Psoas muscle (tissue), 8 donors: Measurements from ENCODE around the gene PRR36. TPM values are rescaled to one million over a fixed set of nuclear protein-coding genes. Genes with fewer than 3 reads are reported as not detected.
A peak's percentile ranks its signal among the peaks of the same experiment; 100 is the strongest.

Experiments used
- ATAC-seq, 4 donors: fragments of 200-7000 bp; cut with Tn5 transposase; one replicate each; pipeline ENCODE4 v1.9.1; 2020; ENCODE audit warnings: moderate library complexity in 3 of 4, mild to moderate bottlenecking in 2 of 4
- DNase-seq, 2 donors: peaks; one replicate each; pipeline ENCODE4 v3.0.0-alpha.2; 2020
- H3K27ac ChIP-seq: fragments of 200-600 bp; one replicate; pipeline ENCODE4 v1.8.0; 2022
- H3K27me3 ChIP-seq, 3 donors: fragments of 200-600 bp in 1 of 3; one replicate each; pipeline versions ENCODE4 v1.6.1 to v1.8.0; 2013 to 2022; ENCODE audit warnings: low read length in 2 of 3, mild to moderate bottlenecking in 2 of 3, moderate library complexity in 1 of 3; ENCODE audit not compliant: insufficient read depth in 3 of 3
- H3K36me3 ChIP-seq, 2 donors: fragments of 200-600 bp in 1 of 2; one replicate each; pipeline versions ENCODE4 v1.6.1 to v1.8.0; 2013 to 2022; ENCODE audit warnings: low read depth in 1 of 2, mild to moderate bottlenecking in 1 of 2, moderate library complexity in 1 of 2; ENCODE audit not compliant: insufficient read depth in 1 of 2
- H3K4me1 ChIP-seq: fragments of 200-600 bp; one replicate; pipeline ENCODE4 v1.8.0; 2022
- H3K4me3 ChIP-seq: fragments of 200-600 bp; one replicate; pipeline ENCODE4 v1.8.0; 2022; ENCODE audit warnings: mild to moderate bottlenecking
- H3K9me3 ChIP-seq: fragments of 200-600 bp; one replicate; pipeline ENCODE4 v1.8.0; 2022
- CTCF ChIP-seq: fragments of 200-600 bp; IDR thresholded peaks from one replicate; pipeline ENCODE4 v1.8.0; 2022; ENCODE audit warnings: antibody characterized with exemption
- WGBS, 3 donors: extraction: QIAGEN DNeasy Blood & Tissue Kit; methylation state at CpG; one replicate each; pipeline versions ENCODE4 v1.1.6 to v1.1.7; 2013; 5-methylcytosine and 5-hydroxymethylcytosine counted together
- intact Hi-C, 2 donors: fragments of 100-400 bp; cut with DNase I; formaldehyde crosslinking; loops; one replicate each; pipeline versions ENCODE4 v1.11.0 to v1.14.2; 2022
- polyA plus RNA-seq, 3 donors: library from polyadenylated mRNA; stranded (reverse); fragments of 200-250 nt; gene quantifications; one replicate each; pipeline ENCODE4 v1.2.3, GENCODE V29; 2013
- total RNA-seq, 4 donors: library from RNA; stranded (reverse); fragmentation: NEBNext Ultra II Directional in 2 of 4; extraction: Animal tissue kit (Norgen Biotek cat#: 25700) in 2 of 4; gene quantifications; one replicate each; pipeline versions ENCODE4 v1.2.1 to v1.2.4, GENCODE V29; 2021 to 2023
- donor health status: healthy with polysubstance abuse.
- donor health status: DM: no; HTN: no; CAD: no; lungs with moderate emphysema.
- donor health status: Bipolar disorder and iron deficiency.
- donor health status: healthy.
- donor health status: DM: yes; HTN: yes; CAD: no.
- donor health status: DM: no; HTN: no; CAD: no.
- donor health status: DM: no; HTN: no; CAD: no.
- donor health status: DM: yes; HTN: yes; CAD: no.

Gene PRR36
- total and polyA plus RNA-seq, 7 donors: not detected

GRCh38 chr19:7917267-7918061 lies 43.3 kb upstream of the PRR36 start:
- H3K9me3 ChIP-seq: no peaks in the 10 kb centered on the region
- H3K4me1 ChIP-seq: peaks cover 24% of the 10 kb centered on the region
- peaks cover 0 to 14% (median 5%) of the 10 kb centered on the region in 3 donors for H3K27me3 ChIP-seq
- WGBS, 3 donors: 2 to 7% (median 4%) methylated on average over 42 to 71 of the region's 71 CpGs
- ATAC-seq (peak in 3 of 4 donors; percentile 12 to 30 (median 28)), DNase-seq (peak in 1 of 2 donors; percentile 77)
- peak overlapping the region; percentile 75 for H3K27ac ChIP-seq
- H3K36me3 ChIP-seq: peaks cover 2 to 14% of the 10 kb centered on the region in 2 donors
- intact Hi-C loops: no loop called here
- peak; percentile 49 for TF ChIP-seq CTCF
- H3K4me3 ChIP-seq: peak overlapping the region; percentile 82

GRCh38 chr19:7916955-7917266 lies 42.7 kb upstream of the PRR36 start:
- WGBS, 3 donors: 7 to 11% (median 8%) methylated on average over 12 of the region's 12 CpGs
- Histone ChIP-seq H3K4me3 (peak overlapping the region; percentile 82), H3K9me3 (no peaks in the 10 kb centered on the region), H3K4me1 (peaks cover 24% of the 10 kb centered on the region), H3K27me3 (peaks cover 0 to 14% (median 5%) of the 10 kb centered on the region in 3 donors), H3K27ac (peak overlapping the region; percentile 75), H3K36me3 (peaks cover 0 to 14% of the 10 kb centered on the region in 2 donors)
- ATAC-seq: no peak
- intact Hi-C loops: no loop called here
- DNase-seq: no peak
- no peak for TF ChIP-seq CTCF

- TF ChIP-seq CTCF: no peak
- ATAC-seq (no peak), DNase-seq (peak in 1 of 2 donors; percentile 67)
- Histone ChIP-seq H3K9me3 (no peaks in the 10 kb centered on the region), H3K36me3 (peaks cover 0 to 16% of the 10 kb centered on the region in 2 donors), H3K27me3 (peaks cover 0 to 14% (median 5%) of the 10 kb centered on the region in 3 donors), H3K4me3 (peak overlapping the region; percentile 82), H3K4me1 (peaks cover 19% of the 10 kb centered on the region), H3K27ac (peak overlapping the region; percentile 75)
- intact Hi-C loops: no loop called here
- WGBS, 3 donors: 0 to 1% (median 1%) methylated on average over 53 to 104 of the region's 104 CpGs
These were observed 42.1 kb upstream of the PRR36 start for GRCh38 chr19:7916103-7916954.

GRCh38 chr19:7915250-7916102 lies 41.3 kb upstream of the PRR36 start:
- ATAC-seq (no peak), DNase-seq (no peak)
- intact Hi-C loops: no loop called here
- Histone ChIP-seq H3K4me3 (peak overlapping the region; percentile 82), H3K4me1 (peaks cover 14% of the 10 kb centered on the region), H3K27ac (peak overlapping the region; percentile 75), H3K36me3 (peaks cover under 1 to 24% of the 10 kb centered on the region in 2 donors), H3K27me3 (peaks cover 0 to 14% (median 5%) of the 10 kb centered on the region in 3 donors), H3K9me3 (no peaks in the 10 kb centered on the region)
- 34 to 45% (median 42%) methylated on average over 24 of the region's 24 CpGs for WGBS, 3 donors
- TF ChIP-seq CTCF: no peak
